Measurements from ENCODE around the gene DTHD1.

- TF ChIP-seq CTCF (IDR thresholded peaks at IDR 0.05) (no peak), POLR2AphosphoS5 (IDR thresholded peaks at IDR 0.05; ENCODE audit: low read depth, low read length) (no peak), TEAD4 (IDR thresholded peaks at IDR 0.05; ENCODE audit: borderline replicate concordance, insufficient read depth) (no peak), RAD21 (IDR thresholded peaks at IDR 0.05; ENCODE audit: low read length) (no peak), NFIC (IDR thresholded peaks at IDR 0.05; ENCODE audit: borderline replicate concordance) (no peak), JUND (IDR thresholded peaks at IDR 0.05) (no peak), TAF1 (IDR thresholded peaks at IDR 0.05; ENCODE audit: borderline replicate concordance, low read depth, low read length) (no peak), GATA2 (CRISPR knock-in tag; IDR thresholded peaks at IDR 0.05) (no peak), PBX3 (IDR thresholded peaks at IDR 0.05) (no peak), EP300 (IDR thresholded peaks at IDR 0.05; ENCODE audit: borderline replicate concordance in 1 of 2, low read depth in 1 of 2, low read length in 1 of 2) (no peak)
- TF ChIP-seq, protein P1, sequence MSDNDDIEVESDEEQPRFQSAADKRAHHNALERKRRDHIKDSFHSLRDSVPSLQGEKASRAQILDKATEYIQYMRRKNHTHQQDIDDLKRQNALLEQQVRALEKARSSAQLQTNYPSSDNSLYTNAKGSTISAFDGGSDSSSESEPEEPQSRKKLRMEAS (IDR thresholded peaks at IDR 0.05; ENCODE audit: low read depth), result no peak
Observed at GRCh38 chr4:36255577-36255976, 25.8 kb upstream of the DTHD1 start.

Data from SK-N-SH (cell line).